Lower lobe of right lung (tissue), 2 donors: ENCODE measurements around the gene FILIP1L. TPM values are rescaled to one million over a fixed set of nuclear protein-coding genes. Genes with fewer than 3 reads are reported as not detected.

Source experiments
- ATAC-seq, 2 donors: fragments of 200-7000 bp; cut with Tn5 transposase; one replicate each; pipeline ENCODE4 v1.9.1; 2020 to 2022; ENCODE audit warnings: mild to moderate bottlenecking in 2 of 2, moderate library complexity in 2 of 2
- DNase-seq: peaks from one replicate; pipeline ENCODE4 v3.0.0-alpha.2; 2020
- H3K27ac ChIP-seq: fragments of 200-600 bp; one replicate; pipeline ENCODE4 v1.8.0; 2022
- H3K27me3 ChIP-seq: fragments of 200-600 bp; one replicate; pipeline ENCODE4 v1.8.0; 2022; ENCODE audit warnings: low read depth
- H3K36me3 ChIP-seq: fragments of 200-600 bp; one replicate; pipeline ENCODE4 v1.8.0; 2022; ENCODE audit warnings: mild to moderate bottlenecking
- H3K4me1 ChIP-seq: fragments of 200-600 bp; one replicate; pipeline ENCODE4 v1.8.0; 2022
- H3K4me3 ChIP-seq: fragments of 200-600 bp; one replicate; pipeline ENCODE4 v1.8.0; 2022; ENCODE audit warnings: mild to moderate bottlenecking
- H3K9me3 ChIP-seq: fragments of 200-600 bp; one replicate; pipeline ENCODE4 v1.8.0; 2022
- intact Hi-C: fragments of 100-400 bp; cut with DNase I; formaldehyde crosslinking; loops from one replicate; pipeline ENCODE4 v1.11.0; 2022
- total RNA-seq: library from RNA; stranded (reverse); fragmentation: NEBNext Ultra II Directional; extraction: Animal tissue kit (Norgen Biotek cat#: 25700); gene quantifications from one replicate; pipeline ENCODE4 v1.2.1, GENCODE V29; 2021
- TF ChIP-seq, protein P1 (sequence below): fragments of 200-600 bp; IDR thresholded peaks from one replicate; pipeline ENCODE4 v1.8.0; 2022; ENCODE audit warnings: antibody characterized with exemption, mild to moderate bottlenecking
- donor health status: DM: no; HTN: yes; CAD: no; lungs with severe emphysema.

The FILIP1L gene
- total RNA-seq, 1 donor from 2014 or later, result 25.0 TPM

- intact Hi-C loops, result no loop called here
- DNase-seq (no peak), ATAC-seq (no peak)
- Histone ChIP-seq H3K4me3 (no peak overlapping the region), H3K27ac (no peak overlapping the region), H3K9me3 (no peaks in the 10 kb centered on the region), H3K27me3 (no peaks in the 10 kb centered on the region), H3K36me3 (no peaks in the 10 kb centered on the region), H3K4me1 (peaks cover 7% of the 10 kb centered on the region)
- TF ChIP-seq, protein P1, sequence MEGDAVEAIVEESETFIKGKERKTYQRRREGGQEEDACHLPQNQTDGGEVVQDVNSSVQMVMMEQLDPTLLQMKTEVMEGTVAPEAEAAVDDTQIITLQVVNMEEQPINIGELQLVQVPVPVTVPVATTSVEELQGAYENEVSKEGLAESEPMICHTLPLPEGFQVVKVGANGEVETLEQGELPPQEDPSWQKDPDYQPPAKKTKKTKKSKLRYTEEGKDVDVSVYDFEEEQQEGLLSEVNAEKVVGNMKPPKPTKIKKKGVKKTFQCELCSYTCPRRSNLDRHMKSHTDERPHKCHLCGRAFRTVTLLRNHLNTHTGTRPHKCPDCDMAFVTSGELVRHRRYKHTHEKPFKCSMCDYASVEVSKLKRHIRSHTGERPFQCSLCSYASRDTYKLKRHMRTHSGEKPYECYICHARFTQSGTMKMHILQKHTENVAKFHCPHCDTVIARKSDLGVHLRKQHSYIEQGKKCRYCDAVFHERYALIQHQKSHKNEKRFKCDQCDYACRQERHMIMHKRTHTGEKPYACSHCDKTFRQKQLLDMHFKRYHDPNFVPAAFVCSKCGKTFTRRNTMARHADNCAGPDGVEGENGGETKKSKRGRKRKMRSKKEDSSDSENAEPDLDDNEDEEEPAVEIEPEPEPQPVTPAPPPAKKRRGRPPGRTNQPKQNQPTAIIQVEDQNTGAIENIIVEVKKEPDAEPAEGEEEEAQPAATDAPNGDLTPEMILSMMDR, result no peak
Measured at GRCh38 chr3:99855900-99856299, 258.4 kb downstream of the FILIP1L start.

DNA sequence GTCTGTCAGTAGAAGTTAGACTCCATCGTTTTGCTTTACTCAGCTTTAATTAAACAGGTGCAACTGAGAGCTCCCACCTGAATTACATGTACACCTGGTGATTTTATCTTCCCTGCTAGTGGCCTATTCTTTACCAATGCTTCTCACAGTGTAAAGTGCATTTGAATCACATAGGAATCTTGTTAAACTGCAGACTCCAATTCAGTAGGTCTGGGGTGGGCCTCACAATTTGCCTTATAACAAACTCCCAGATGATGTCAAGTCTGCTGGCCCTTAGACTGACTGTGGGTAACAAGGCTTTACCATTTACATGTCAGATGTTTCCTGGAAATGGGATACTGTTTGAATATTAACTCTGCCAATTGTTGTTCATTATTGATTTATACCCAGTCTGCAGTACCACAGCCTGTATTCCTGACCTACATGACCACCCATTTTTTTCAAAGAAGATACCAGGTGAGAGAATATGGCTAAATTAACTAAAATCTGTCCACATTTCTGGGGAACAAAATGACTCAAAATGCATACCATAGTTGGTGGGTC is 259.5 kb downstream of the FILIP1L start:
- H3K4me3 ChIP-seq, result no peak overlapping the region
- H3K36me3 ChIP-seq, result peaks cover 7% of the 10 kb centered on the region
- peaks cover under 1% of the 10 kb centered on the region for H3K4me1 ChIP-seq
- no peaks in the 10 kb centered on the region for H3K9me3 ChIP-seq
- DNase-seq, result no peak
- TF ChIP-seq, protein P1, result no peak
- no peaks in the 10 kb centered on the region for H3K27me3 ChIP-seq
- no peak overlapping the region for H3K27ac ChIP-seq
- intact Hi-C loops, result no loop called here
- ATAC-seq, result no peak

DNA sequence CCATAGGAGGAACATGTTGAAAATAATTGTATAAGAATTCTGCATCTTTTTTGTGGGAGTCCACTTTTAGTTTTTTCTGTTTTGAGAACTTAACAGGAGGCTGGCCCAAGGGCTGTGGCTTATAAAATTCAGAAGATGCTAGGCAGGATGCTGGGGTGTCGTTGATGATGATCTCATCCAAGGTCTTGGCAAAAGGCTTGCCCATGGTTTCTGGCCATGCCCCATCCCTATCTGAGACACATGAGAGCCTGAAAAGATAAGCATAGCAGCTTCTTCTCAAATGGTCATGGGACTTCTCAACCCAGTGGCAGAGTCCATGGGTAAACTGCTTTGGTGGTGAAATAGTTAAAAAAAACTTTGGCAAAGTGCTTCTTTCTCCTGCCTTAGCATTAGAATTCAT is 261.4 kb downstream of the FILIP1L start:
- TF ChIP-seq, protein P1, result no peak
- H3K4me1 ChIP-seq, result no peaks in the 10 kb centered on the region
- no peaks in the 10 kb centered on the region for H3K9me3 ChIP-seq
- DNase-seq, result no peak
- no peak overlapping the region for H3K4me3 ChIP-seq
- no peaks in the 10 kb centered on the region for H3K27me3 ChIP-seq
- intact Hi-C loops, result no loop called here
- no peak overlapping the region for H3K27ac ChIP-seq
- peaks cover 7% of the 10 kb centered on the region for H3K36me3 ChIP-seq
- no peak for ATAC-seq

GRCh38 chr3:99851955-99852354 is 262.3 kb downstream of the FILIP1L start:
- intact Hi-C loops, result no loop called here
- Histone ChIP-seq H3K36me3 (peaks cover 7% of the 10 kb centered on the region), H3K4me3 (no peak overlapping the region), H3K9me3 (no peaks in the 10 kb centered on the region), H3K27me3 (no peaks in the 10 kb centered on the region), H3K4me1 (peaks cover 3% of the 10 kb centered on the region), H3K27ac (no peak overlapping the region)
- DNase-seq (no peak), ATAC-seq (no peak)
- TF ChIP-seq, protein P1, result no peak

DNA sequence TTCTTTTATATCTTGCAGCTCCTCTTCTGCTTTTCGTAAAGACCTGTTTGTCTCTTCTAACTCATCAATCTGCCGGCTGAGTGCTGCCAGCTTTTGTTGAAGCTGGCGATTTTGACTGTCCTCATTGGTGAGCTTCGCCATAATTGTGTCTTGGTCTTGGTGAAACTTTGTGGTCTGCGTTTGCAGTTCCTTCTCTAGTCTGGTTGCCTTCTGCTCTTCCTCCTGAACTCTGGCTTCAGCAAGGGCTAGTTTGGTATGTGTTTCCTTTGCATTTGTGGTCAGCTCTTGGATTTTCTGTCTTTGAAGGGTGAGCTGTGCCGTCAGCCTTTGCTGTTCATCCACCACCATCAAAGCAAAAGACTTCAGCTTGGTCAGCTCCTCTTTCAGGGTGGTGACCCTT is 263.7 kb downstream of the FILIP1L start:
- ATAC-seq (no peak), DNase-seq (no peak)
- Histone ChIP-seq H3K36me3 (peaks cover 7% of the 10 kb centered on the region), H3K27ac (peak overlapping the region; percentile 1), H3K4me3 (no peak overlapping the region), H3K9me3 (no peaks in the 10 kb centered on the region), H3K27me3 (no peaks in the 10 kb centered on the region), H3K4me1 (peaks cover 17% of the 10 kb centered on the region)
- TF ChIP-seq, protein P1, result no peak
- intact Hi-C loops, result no loop called here

DNA sequence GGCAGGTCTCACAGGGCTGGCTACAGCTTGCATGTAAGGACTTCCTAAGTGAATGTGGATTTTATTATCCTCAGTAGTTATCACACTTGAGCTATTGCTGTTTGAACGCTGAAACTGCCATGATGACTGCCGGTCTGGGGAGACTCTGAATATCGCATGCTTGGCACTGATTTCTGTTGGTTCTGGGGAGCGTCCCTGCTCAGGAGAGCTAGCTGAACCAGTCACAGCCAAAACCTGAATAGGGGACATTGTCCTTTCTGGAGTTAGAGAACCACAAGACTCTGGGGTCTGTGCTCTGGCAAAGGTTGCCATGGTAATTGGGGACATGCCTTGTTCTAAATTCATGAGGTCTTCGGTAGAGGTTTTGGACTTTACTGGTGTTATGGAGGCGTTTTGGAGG is 265.9 kb downstream of the FILIP1L start:
- intact Hi-C loops, result loop anchor here (10.0 kb wide), 1 partner anchor 406 kb away; no protein-coding TSS in a partner anchor
- ATAC-seq (no peak), DNase-seq (no peak)
- H3K4me1 ChIP-seq, result peaks cover 28% of the 10 kb centered on the region
- H3K27me3 ChIP-seq, result no peaks in the 10 kb centered on the region
- TF ChIP-seq, protein P1, result no peak
- H3K4me3 ChIP-seq, result no peak overlapping the region
- no peaks in the 10 kb centered on the region for H3K9me3 ChIP-seq
- no peak overlapping the region for H3K27ac ChIP-seq
- H3K36me3 ChIP-seq, result peaks cover 7% of the 10 kb centered on the region
